DOHH2 (cell line): ENCODE measurements around the gene FRK.

Source experiments
- EZH2phosphoT487 ChIP-seq: fragments of 200-600 bp; sonication (generic); IDR thresholded peaks from 2 replicates; pipeline ENCODE4 v1.6.1; 2017; ENCODE audit warnings: borderline replicate concordance, mild to moderate bottlenecking, antibody characterized with exemption, low read length, moderate library complexity, mixed read lengths
- TF ChIP-seq, protein P1 (sequence below): fragments of 200-600 bp; sonication (generic); IDR thresholded peaks from one replicate; pipeline ENCODE4 v1.5.1; 2014; ENCODE audit warnings: antibody characterized with exemption, mild to moderate bottlenecking, low read depth, low read length; ENCODE audit not compliant: poor library complexity, severe bottlenecking

- TF ChIP-seq, protein P1, sequence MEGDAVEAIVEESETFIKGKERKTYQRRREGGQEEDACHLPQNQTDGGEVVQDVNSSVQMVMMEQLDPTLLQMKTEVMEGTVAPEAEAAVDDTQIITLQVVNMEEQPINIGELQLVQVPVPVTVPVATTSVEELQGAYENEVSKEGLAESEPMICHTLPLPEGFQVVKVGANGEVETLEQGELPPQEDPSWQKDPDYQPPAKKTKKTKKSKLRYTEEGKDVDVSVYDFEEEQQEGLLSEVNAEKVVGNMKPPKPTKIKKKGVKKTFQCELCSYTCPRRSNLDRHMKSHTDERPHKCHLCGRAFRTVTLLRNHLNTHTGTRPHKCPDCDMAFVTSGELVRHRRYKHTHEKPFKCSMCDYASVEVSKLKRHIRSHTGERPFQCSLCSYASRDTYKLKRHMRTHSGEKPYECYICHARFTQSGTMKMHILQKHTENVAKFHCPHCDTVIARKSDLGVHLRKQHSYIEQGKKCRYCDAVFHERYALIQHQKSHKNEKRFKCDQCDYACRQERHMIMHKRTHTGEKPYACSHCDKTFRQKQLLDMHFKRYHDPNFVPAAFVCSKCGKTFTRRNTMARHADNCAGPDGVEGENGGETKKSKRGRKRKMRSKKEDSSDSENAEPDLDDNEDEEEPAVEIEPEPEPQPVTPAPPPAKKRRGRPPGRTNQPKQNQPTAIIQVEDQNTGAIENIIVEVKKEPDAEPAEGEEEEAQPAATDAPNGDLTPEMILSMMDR = no peak
- 0 out of 2 replicates have a peak, but pooled peaks have one; percentile 65 for TF ChIP-seq EZH2phosphoT487
These were observed 1.8 kb upstream of the FRK start for GRCh38 chr6:116062496-116062895.
